ENCODE results near the gene PLAGL2. TPM values are rescaled to one million over a fixed set of nuclear protein-coding genes. Genes with fewer than 3 reads are reported as not detected.
A peak's percentile ranks its signal among the peaks of the same experiment; 100 is the strongest.

PLAGL2 gene
- total RNA-seq, 1 experiment from 2014 or later: 40.6 TPM

DNA sequence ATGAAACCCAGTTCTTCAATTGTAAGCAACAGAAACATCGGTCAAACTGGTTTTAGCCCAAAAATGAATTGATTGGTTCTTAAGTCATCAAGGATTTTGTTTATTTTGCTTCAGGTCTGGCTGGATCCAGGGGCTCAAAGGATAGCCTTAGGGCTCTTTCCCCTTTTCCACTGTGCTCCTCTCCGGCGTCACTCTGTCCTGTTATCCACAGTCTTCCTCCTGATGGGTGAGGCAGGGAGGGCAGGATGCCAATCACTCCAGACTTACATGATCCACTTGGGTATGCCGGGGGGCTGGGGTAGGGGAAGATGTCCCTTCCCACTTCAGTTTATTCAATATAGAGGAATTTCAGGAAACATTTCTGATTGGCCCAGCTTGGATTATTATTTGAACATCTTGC, 40.0 kb downstream of the PLAGL2 start:
- intact Hi-C loops (cut with micrococcal nuclease; ENCODE audit: unreplicated experiment): no loop called here

DNA sequence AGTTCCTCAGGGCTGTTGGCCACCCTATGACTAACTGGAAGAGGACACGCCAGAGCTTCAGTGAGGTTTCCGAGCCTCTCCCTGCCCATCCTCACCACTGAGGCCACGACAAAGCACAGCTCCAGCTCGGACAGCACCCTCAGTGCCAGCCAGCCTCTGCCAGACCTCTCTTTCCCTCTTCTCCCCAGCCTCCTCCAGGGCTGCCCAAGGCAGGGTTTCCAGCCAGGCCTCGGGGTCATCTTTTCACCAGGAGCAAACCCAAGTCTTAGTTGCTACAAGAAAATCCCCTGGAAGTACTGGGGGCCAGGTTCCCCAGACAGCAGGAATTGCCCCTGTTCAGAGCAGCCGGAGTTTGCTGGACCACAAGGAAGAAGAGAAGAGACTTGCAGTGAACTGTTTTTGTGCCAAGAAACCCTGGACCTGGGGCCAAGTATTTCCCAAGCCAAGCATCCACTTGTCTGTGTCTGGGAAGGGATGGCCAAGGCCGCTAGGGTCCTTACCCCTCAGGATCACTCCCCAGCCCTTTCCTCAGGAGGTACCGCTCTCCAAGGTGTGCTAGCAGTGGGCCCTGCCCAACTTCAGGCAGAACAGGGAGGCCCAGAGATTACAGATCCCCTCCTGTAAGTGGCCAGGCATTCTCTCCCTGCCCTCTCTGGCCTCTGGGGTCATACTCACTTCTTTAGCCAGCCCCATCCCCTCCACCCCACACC, 41.6 kb downstream of the PLAGL2 start:
- ChIA-PET POLR2A (no interaction called here), CTCF (no interaction called here)
- TF ChIP-seq, protein P1, sequence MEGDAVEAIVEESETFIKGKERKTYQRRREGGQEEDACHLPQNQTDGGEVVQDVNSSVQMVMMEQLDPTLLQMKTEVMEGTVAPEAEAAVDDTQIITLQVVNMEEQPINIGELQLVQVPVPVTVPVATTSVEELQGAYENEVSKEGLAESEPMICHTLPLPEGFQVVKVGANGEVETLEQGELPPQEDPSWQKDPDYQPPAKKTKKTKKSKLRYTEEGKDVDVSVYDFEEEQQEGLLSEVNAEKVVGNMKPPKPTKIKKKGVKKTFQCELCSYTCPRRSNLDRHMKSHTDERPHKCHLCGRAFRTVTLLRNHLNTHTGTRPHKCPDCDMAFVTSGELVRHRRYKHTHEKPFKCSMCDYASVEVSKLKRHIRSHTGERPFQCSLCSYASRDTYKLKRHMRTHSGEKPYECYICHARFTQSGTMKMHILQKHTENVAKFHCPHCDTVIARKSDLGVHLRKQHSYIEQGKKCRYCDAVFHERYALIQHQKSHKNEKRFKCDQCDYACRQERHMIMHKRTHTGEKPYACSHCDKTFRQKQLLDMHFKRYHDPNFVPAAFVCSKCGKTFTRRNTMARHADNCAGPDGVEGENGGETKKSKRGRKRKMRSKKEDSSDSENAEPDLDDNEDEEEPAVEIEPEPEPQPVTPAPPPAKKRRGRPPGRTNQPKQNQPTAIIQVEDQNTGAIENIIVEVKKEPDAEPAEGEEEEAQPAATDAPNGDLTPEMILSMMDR (IDR thresholded peaks at IDR 0.05): no peak
- TF ChIP-seq POLR2AphosphoS5 (IDR thresholded peaks at IDR 0.05; ENCODE audit: low read depth, low read length) (no peak), SIN3A (IDR thresholded peaks at IDR 0.05; ENCODE audit: borderline replicate concordance, insufficient read depth, low read depth, low read length) (no peak), TCF7L2 (IDR thresholded peaks at IDR 0.05; ENCODE audit: low read depth, low read length) (no peak)
- TF ChIP-seq, protein P2, sequence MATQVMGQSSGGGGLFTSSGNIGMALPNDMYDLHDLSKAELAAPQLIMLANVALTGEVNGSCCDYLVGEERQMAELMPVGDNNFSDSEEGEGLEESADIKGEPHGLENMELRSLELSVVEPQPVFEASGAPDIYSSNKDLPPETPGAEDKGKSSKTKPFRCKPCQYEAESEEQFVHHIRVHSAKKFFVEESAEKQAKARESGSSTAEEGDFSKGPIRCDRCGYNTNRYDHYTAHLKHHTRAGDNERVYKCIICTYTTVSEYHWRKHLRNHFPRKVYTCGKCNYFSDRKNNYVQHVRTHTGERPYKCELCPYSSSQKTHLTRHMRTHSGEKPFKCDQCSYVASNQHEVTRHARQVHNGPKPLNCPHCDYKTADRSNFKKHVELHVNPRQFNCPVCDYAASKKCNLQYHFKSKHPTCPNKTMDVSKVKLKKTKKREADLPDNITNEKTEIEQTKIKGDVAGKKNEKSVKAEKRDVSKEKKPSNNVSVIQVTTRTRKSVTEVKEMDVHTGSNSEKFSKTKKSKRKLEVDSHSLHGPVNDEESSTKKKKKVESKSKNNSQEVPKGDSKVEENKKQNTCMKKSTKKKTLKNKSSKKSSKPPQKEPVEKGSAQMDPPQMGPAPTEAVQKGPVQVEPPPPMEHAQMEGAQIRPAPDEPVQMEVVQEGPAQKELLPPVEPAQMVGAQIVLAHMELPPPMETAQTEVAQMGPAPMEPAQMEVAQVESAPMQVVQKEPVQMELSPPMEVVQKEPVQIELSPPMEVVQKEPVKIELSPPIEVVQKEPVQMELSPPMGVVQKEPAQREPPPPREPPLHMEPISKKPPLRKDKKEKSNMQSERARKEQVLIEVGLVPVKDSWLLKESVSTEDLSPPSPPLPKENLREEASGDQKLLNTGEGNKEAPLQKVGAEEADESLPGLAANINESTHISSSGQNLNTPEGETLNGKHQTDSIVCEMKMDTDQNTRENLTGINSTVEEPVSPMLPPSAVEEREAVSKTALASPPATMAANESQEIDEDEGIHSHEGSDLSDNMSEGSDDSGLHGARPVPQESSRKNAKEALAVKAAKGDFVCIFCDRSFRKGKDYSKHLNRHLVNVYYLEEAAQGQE (IDR thresholded peaks at IDR 0.05; ENCODE audit: insufficient read depth in 1 of 2, low read depth in 2 of 2, low read length in 1 of 2): no peak
- intact Hi-C loops (cut with micrococcal nuclease; ENCODE audit: unreplicated experiment) (no loop called here), in situ Hi-C loops (cut with HindIII; ENCODE audit: low pct_unique_long_range_greater_than_20kb, low sequenced_read_pairs) (no loop called here)
- Histone ChIP-seq H3K4me1 (ENCODE audit: control insufficient read depth, insufficient read depth, low read length) (no peaks in the 10 kb centered on the region), H3K27me3 (ENCODE audit: control insufficient read depth, insufficient read depth, low read length) (no peaks in the 10 kb centered on the region), H3K4me3 (ENCODE audit: low read depth in 2 of 2, low read length in 2 of 2) (no peak overlapping the region), H3K27ac (ENCODE audit: low read length) (no peak overlapping the region), H3K36me3 (ENCODE audit: control insufficient read depth, insufficient read depth, low read length) (peaks cover 23% of the 10 kb centered on the region), H3K9me3 (ENCODE audit: control insufficient read depth, insufficient read depth, low read depth, low read length) (no peaks in the 10 kb centered on the region)
- TSS peak; percentile 80 for BruUV-seq (replicated peaks)
- no peak for DNase-seq (ENCODE audit: low read depth, low spot score)
- ATAC-seq: peak; percentile 27; the same call in 1 of the 2 replicates

More for the DNA sequence above, 40.0 kb downstream of the PLAGL2 start:
- Histone ChIP-seq H3K36me3 (ENCODE audit: control insufficient read depth, insufficient read depth, low read length) (peaks cover 13% of the 10 kb centered on the region; the same call in 1 of the 2 replicates), H3K4me3 (ENCODE audit: low read depth in 2 of 2, low read length in 2 of 2) (no peak overlapping the region), H3K9me3 (ENCODE audit: control insufficient read depth, insufficient read depth, low read depth, low read length) (no peaks in the 10 kb centered on the region), H3K27ac (ENCODE audit: low read length) (no peak overlapping the region), H3K27me3 (ENCODE audit: control insufficient read depth, insufficient read depth, low read length) (no peaks in the 10 kb centered on the region), H3K4me1 (ENCODE audit: control insufficient read depth, insufficient read depth, low read length) (no peaks in the 10 kb centered on the region)
- POLR2A ChIA-PET: no interaction called here
- no TSS peak for BruUV-seq (replicated peaks)
- TF ChIP-seq SIN3A (IDR thresholded peaks at IDR 0.05; ENCODE audit: borderline replicate concordance, insufficient read depth, low read depth, low read length): no peak
- TF ChIP-seq, protein P2 (IDR thresholded peaks at IDR 0.05; ENCODE audit: insufficient read depth in 1 of 2, low read depth in 2 of 2, low read length in 1 of 2): no peak
- TF ChIP-seq POLR2AphosphoS5 (IDR thresholded peaks at IDR 0.05; ENCODE audit: low read depth, low read length): no peak
- TF ChIP-seq, protein P1 (IDR thresholded peaks at IDR 0.05): no peak
- no peak for TF ChIP-seq TCF7L2 (IDR thresholded peaks at IDR 0.05; ENCODE audit: low read depth, low read length)
- CTCF ChIA-PET: no interaction called here
- no peak for DNase-seq (ENCODE audit: low read depth, low spot score)
- in situ Hi-C loops (cut with HindIII; ENCODE audit: low pct_unique_long_range_greater_than_20kb, low sequenced_read_pairs): no loop called here
- ATAC-seq: no peak

Measured in Panc1 (cell line).